ENCODE measurements around the gene DLEC1. TPM values are rescaled to one million over a fixed set of nuclear protein-coding genes. Genes with fewer than 3 reads are reported as not detected.

DLEC1 gene
- total RNA-seq, 4 donors from 2014 or later, result 0.07 to 0.78 (median 0.16) TPM

GRCh38 chr3:38016847-38017444 is 22.1 kb upstream of the DLEC1 start:
- Histone ChIP-seq H3K36me3 (peaks cover 0 to 85% of the 10 kb centered on the region in 2 donors), H3K4me1 (no peaks in the 10 kb centered on the region), H3K4me3 (no peak overlapping the region), H3K27ac (no peak overlapping the region), H3K27me3 (no peaks in the 10 kb centered on the region), H3K9me3 (peaks cover 0 to 11% (median 0%) of the 10 kb centered on the region in 3 donors)
- 94% methylated on average over 4 of the region's 6 CpGs; no CpG with 5 or more reads in 1 of the 2 donors for WGBS, 2 donors (ENCODE audit: low coverage in 1 of 2)
- no peak for TF ChIP-seq POLR2AphosphoS5 (IDR thresholded peaks at IDR 0.05)
- no peak for TF ChIP-seq POLR2A (IDR thresholded peaks at IDR 0.05)
- TF ChIP-seq, protein P1, sequence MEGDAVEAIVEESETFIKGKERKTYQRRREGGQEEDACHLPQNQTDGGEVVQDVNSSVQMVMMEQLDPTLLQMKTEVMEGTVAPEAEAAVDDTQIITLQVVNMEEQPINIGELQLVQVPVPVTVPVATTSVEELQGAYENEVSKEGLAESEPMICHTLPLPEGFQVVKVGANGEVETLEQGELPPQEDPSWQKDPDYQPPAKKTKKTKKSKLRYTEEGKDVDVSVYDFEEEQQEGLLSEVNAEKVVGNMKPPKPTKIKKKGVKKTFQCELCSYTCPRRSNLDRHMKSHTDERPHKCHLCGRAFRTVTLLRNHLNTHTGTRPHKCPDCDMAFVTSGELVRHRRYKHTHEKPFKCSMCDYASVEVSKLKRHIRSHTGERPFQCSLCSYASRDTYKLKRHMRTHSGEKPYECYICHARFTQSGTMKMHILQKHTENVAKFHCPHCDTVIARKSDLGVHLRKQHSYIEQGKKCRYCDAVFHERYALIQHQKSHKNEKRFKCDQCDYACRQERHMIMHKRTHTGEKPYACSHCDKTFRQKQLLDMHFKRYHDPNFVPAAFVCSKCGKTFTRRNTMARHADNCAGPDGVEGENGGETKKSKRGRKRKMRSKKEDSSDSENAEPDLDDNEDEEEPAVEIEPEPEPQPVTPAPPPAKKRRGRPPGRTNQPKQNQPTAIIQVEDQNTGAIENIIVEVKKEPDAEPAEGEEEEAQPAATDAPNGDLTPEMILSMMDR (IDR thresholded peaks at IDR 0.05), result no peak
- TF ChIP-seq EP300 (IDR thresholded peaks at IDR 0.05), result no peak
- no peak for ATAC-seq

DNA sequence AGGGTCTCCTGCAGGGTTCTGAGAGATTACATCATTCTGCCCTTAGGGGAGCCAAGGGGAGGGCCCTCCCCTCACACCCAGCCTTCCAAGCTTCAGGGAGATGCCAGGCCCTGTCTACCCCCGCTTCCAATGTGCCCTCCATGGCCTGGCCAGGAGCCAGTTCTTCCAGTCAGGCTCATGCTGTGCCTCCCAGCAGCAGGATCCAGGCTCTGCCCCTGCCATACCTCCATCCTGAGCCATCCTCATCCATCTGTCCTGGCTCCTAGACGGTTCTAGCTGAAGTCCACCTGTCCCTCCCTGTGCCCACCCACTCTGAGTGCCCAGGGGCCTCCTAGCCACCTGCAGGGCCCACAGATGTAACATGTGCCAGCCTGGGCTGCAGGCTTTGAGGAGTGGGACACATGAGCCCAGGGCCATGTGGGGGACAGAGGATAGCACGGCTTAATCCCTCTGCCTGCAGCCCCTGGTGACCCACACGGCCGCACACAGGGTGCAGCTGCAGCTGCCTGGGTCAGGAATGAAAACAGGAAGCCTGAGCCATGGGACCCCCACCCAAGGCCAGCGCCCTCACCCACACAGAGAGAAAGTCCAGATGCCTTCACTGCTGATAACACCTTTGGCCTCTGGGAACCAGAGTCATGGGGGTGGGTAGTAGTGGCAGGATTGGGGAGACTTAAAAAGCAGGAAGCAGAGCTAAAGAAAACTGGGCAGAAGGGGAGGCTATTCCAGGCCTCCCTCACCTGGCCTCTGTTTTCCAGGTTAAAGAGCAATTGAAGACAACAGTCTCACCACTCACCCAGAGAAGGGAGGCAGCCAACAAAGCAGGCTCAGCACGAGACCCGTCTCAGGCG is 21.3 kb upstream of the DLEC1 start:
- no peaks in the 10 kb centered on the region for H3K27me3 ChIP-seq
- peaks cover 0 to 6% (median 0%) of the 10 kb centered on the region in 3 donors for H3K4me1 ChIP-seq
- H3K27ac ChIP-seq, result no peak overlapping the region
- 86% methylated on average over 4 of the region's 9 CpGs; no CpG with 5 or more reads in 1 of the 2 donors for WGBS, 2 donors (ENCODE audit: low coverage in 1 of 2)
- H3K9me3 ChIP-seq, result peaks cover 0 to 11% (median 0%) of the 10 kb centered on the region in 3 donors
- no peak for ATAC-seq
- H3K36me3 ChIP-seq, result peaks cover 0 to 80% of the 10 kb centered on the region in 2 donors
- no peak overlapping the region for H3K4me3 ChIP-seq
- TF ChIP-seq, protein P1 (IDR thresholded peaks at IDR 0.05), result no peak
- TF ChIP-seq POLR2AphosphoS5 (IDR thresholded peaks at IDR 0.05) (no peak), EP300 (IDR thresholded peaks at IDR 0.05) (no peak), POLR2A (IDR thresholded peaks at IDR 0.05) (no peak)

DNA sequence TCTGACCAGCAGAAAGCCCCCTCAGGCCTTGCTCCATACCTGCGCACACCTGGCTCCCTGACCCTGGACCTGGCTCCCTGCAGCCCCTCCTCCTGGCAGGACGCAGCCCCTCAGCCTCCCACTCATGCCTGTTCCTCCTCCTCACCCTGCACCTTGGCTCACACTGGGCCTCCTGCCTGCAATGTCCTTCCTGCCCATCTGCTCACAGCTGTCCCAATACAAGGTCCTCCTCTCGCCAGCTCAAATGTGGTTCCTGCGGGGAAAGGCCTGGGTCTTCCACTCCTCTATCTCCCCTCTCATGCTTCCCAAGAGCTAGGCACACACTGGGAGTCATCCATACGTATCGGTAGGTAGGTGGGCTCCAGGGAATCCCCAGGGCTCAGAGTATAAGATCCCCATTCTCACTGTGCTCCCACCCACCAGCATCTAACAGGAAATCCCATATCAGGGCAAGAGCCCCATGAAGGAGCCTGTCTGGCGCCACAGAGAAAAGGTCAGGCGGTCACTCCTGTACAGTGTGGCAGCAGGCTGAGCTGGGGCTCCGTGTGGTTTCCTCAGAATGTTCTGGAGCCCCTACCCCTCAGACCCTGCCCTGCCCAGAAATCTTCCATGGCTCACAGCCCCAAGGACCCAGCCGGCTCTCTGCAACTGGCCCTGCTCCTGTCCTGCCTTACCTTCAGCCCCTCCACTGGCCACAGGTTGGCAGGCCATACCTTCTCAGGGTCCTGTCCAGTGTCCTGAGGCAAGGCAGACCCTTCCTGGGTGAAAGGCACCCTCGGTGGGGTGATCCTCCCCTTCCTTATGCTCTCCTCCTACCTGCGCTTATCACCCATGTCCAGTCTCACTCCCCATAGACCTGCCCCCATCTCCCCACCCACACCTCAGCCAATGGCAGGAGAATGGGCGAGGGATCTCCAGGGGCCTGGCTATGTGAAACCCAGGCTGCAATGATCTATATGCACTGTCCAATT is 20.4 kb upstream of the DLEC1 start:
- TF ChIP-seq EP300 (IDR thresholded peaks at IDR 0.05) (no peak), POLR2A (IDR thresholded peaks at IDR 0.05) (peak in 1 of 2 donors; percentile 22), POLR2AphosphoS5 (IDR thresholded peaks at IDR 0.05) (no peak)
- H3K27me3 ChIP-seq, result no peaks in the 10 kb centered on the region
- no peak overlapping the region for H3K27ac ChIP-seq
- H3K4me1 ChIP-seq, result peaks cover 0 to 15% (median 0%) of the 10 kb centered on the region in 3 donors
- H3K9me3 ChIP-seq, result peaks cover 0 to 11% (median 0%) of the 10 kb centered on the region in 3 donors
- H3K36me3 ChIP-seq, result peaks cover 0 to 72% of the 10 kb centered on the region in 2 donors
- H3K4me3 ChIP-seq, result no peak overlapping the region
- WGBS, 2 donors (ENCODE audit: low coverage in 1 of 2), result 88 to 100% methylated on average over 1 to 12 of the region's 13 CpGs
- no peak for ATAC-seq

GRCh38 chr3:38019658-38020341 is 19.2 kb upstream of the DLEC1 start:
- 76 to 88% methylated on average over 4 to 5 of the region's 10 CpGs for WGBS, 2 donors (ENCODE audit: low coverage in 1 of 2)
- Histone ChIP-seq H3K9me3 (peaks cover 0 to 11% (median 0%) of the 10 kb centered on the region in 3 donors), H3K27ac (no peak overlapping the region), H3K4me1 (peaks cover 0 to 22% (median 0%) of the 10 kb centered on the region in 3 donors), H3K36me3 (peaks cover 0 to 60% of the 10 kb centered on the region in 2 donors), H3K4me3 (no peak overlapping the region), H3K27me3 (no peaks in the 10 kb centered on the region)
- no peak for ATAC-seq
- no peak for TF ChIP-seq POLR2A (IDR thresholded peaks at IDR 0.05)
- no peak for TF ChIP-seq EP300 (IDR thresholded peaks at IDR 0.05)
- TF ChIP-seq, protein P1 (IDR thresholded peaks at IDR 0.05), result no peak
- no peak for TF ChIP-seq POLR2AphosphoS5 (IDR thresholded peaks at IDR 0.05)

Data from gastroesophageal sphincter (tissue), 4 donors.